Measurements from ENCODE around the gene CCDC187. TPM values are rescaled to one million over a fixed set of nuclear protein-coding genes. Genes with fewer than 3 reads are reported as not detected.

CCDC187 gene
- total RNA-seq, 1 donor from 2014 or later: under 0.01 TPM

- peak; percentile 71 for DNase-seq
These were observed 20.3 kb downstream of the CCDC187 start for GRCh38 chr9:136283291-136284235.

DNA sequence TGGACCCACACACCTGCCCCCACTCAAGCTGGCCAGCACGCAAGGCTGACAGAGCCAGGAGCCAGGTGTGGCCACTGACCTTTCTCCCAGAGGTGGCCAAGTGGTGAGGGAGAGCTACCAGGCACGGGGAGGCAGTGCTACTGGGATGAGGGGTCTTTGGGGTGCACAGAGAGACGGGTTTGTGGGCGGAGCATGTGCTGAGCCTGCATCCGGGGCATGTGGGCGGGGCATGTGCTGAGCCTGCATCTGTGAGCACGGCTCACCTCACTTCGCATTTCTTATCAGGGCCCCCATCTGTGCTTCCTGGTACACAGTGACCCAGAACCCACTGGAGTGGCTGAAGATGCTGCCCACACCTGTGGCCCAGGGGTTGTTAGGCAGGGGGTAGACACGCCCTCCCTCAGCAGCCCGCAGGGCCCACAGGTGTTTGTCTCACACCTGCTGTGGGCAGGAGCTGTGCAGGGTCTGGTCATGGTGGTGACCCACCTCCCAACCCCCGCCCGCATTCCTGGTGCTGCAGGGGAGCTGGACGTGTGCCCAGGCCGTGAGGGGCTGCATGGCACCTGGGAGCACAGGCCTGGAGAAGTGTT is 21.5 kb downstream of the CCDC187 start:
- no peak for DNase-seq

DNA sequence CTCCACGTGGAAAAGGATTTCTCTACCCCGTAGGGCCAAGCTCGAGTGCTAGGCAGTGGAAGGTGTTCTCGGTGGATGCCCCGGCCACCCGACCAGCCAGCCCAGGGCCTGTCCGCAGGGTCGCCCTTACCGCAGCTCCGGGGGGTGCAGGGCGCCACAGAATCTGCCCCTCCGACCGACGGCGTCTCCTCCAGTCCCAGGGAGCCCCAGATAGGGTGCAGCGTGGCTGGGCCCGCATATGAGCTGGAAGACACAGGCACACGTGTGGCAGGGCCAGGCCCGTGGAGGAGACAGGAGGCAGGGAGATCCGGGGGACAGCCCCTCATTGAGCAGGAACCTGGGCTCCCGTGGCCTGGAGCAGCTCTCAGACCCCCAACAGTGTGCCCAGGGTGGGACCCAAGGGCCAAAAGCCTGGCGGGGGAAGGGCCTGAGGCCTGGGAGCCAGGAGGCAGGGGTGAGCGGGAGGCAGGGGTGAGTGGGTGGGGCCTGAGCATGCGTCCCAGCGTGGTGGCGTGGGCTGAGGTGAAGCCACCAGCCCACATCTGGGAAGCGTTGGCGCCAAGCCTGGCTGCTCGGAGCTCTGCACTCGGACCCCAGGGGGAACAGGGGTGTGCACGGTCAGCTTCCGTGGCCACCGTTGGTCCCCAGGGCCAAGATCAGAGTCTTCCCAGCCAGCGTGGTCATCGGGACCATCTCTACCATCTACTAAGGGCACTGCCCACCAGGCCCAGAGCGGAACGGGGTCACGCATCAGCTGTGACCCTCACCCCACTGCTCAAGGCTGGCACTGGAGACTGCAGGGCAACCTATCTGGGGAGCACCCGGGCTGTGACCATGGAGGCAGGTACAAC is 22.2 kb downstream of the CCDC187 start:
- DNase-seq: no peak

DNA sequence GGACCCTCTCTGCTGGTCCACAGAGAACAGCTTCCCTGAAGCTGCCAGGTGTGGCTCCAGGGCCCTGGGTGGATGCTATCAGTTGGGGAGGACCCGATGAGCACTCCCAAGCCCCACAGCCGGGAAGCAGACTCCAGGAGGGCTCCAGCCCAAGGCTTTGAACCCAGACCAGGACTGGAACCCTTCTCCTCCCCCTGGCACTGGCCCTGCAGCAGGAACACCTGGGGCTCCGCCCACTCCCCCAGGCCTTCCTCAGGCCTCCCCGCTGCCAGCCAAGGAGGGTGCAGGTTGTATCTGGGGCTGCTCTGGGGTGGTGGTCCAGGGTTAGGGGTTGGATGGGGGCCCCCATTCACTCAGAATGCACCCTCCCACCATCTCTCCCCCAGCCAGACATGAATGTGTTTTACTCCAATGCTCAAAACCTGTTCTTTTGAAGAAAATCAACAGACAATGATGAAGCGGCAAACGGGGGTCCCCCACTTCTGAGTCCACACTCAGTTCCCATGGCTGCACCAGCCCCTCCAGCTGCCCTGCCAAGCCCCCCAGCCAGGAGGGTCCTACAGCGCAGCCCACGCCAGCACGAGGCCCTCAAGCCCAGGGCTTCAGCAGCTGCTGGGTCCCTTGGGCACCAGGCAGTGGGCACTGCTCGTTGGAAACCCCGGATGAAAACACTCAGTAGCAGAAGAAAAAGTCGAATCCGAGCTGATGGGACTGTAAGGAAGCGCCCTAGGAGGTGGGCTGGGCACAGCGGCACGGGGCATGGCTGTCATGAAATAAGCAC is 23.2 kb downstream of the CCDC187 start:
- DNase-seq: no peak

GRCh38 chr9:136279471-136279870 is 24.4 kb downstream of the CCDC187 start:
- no peak for DNase-seq

- DNase-seq: no peak
These were observed 25.0 kb downstream of the CCDC187 start for GRCh38 chr9:136278894-136279293.

- no peak for DNase-seq
These were observed 25.7 kb downstream of the CCDC187 start for GRCh38 chr9:136278221-136278620.

DNA sequence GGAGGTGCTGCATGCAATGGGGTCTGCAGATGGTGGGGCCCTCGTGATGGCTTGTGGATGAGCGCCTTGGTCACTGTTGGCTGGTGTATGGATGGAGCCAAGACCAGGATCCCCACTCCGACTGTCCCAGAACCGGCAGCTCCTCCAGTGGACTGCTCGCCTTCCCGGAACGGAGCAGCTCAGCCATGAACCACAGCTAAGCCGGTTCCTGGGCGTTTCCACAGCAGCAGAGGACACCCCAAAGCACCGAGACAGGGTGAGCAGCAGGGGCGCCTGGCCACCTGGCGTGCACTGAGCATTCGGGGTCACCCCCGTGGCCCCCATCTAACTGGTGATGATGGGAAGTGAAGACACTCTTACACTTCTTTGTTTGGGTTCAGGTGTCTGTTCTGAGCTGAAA is 26.1 kb downstream of the CCDC187 start:
- no peak for DNase-seq

GRCh38 chr9:136276716-136277115 is 27.2 kb downstream of the CCDC187 start:
- DNase-seq: no peak

GRCh38 chr9:136275655-136276429 is 28.1 kb downstream of the CCDC187 start:
- no peak for DNase-seq

- DNase-seq: no peak
These were observed 28.9 kb downstream of the CCDC187 start for GRCh38 chr9:136274786-136275654.

DNA sequence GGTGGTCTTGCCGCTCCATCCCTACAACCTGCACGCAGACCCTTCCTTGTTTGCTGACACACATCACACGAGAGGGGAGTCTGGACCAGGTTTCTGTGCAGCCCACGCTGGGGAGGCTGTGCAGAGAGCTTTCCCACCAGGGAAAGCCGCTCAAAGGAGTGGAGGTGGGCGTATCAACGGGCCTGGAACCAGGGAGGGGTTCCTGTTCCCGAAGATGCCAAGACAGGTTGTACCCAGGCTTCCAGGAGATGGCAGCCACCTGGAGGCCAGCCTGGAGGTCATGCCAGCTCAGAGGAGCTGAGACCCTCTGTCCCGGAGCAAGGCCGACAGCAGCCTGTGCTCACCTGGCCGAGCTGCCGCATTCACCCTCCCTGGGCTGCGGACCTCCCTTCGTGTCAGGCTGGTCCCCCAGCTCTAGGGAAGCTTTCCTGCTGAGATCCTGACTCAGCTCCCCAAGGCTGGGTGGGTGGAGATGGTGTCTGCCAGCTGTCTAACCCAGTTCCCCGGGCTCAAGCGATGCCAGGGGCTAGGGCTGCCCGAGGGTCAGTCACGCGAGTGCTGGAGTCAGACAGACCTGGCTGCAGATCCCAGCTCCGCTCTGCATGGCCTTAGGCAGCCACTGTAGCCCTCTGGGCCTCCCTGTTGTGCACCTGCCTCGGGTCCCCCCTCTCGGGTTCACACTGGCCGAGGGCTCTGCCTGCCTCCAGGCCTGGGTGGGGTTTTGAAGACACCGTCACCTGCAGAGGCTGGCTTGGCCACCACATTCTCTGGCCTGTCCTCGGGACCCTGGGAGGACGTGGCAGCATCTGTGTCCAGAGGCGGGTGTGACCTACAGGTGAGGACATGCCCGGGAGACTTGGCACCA is 29.7 kb downstream of the CCDC187 start:
- DNase-seq: no peak

DNA sequence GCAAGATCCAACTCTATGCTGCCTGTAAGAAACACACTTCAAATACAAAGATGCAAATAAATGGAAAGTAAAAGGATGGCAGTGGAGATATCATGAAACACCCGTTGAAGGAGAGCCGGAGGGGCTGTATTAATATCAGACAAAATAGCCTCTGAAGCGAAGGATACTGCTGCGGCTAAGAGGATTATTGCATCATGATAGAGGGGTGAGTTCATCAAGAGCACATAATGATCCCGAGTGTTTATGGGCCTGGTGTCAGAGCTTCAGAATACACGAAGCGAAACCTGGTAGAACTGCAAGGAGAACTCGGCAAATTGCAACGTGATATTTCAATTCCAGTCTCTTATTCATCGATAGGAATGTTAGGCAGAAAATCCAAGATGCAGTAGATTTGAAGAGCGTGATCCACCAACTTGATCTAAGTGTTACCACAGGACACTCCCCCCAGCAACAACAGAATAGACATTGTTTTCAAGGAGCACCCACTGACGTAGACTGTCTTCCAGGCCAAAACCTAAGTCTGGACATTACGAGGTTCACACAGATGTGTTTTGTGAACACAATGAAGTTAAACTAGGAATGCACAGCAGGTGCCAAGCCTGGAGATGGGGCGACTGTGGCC is 30.5 kb downstream of the CCDC187 start:
- no peak for DNase-seq

DNA sequence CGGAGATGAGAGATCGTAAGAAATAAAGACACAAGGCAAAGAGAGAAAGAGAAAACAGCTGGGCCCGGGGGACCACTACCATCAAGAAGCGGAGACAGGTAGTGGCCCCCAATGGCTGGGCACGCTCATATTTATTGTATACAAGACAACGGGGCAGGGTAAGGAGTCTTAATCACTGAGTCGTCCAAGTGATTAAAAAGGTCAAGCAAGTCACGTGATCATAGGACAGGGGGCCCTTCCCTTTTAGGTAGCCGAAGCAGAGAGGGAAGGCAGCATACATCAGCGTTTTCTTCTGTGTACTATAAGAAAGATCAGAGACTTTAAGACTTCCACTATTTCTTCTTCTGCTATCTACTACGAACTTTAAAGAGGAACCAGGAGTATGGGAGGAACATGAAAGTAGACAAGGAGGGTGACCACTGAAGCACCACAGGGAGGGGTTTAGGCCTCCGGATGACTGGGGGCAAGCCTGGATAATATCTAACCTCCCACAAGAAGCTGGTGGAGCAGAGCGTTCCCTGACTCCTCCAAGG is 33.7 kb downstream of the CCDC187 start:
- no peak for DNase-seq

DNA sequence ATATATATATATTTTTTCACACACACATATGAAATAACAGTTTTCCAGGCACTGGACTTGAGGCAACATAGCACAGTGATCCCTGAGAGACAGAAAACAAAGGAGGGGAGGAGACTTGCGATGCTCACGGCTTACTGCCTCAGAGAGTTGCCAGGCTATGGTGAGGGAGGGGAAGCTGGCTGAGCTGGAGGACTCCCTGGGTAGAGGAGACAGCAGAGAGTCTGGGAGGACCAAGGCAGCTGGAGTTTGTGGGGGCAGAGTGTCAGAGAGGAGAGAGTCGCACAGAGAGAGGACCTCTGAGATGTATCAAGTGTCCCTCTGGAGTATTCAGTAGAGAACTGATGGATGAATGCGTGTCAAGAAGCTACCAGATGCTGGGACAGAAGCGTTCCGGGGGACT is 35.2 kb downstream of the CCDC187 start:
- DNase-seq: no peak

DNA sequence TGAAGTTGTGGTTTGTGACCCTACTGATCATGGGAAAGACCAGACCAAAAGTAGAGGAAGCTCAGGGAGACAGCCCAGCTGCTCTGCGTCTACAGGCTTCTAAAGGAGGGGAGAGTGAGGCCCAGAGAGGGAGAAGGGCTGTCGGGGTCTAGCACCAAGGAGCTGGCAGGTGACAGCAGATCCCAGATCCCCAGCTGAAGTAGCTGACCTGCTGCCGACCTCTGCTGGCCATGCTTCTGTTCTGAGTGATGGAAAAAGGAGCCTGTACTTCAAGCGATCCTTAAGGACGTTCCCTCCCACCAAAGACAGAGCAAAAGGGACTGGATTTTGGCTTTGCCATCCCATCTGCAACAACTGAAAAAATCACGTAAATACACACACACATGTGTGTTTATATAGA is 35.6 kb downstream of the CCDC187 start:
- DNase-seq: no peak

DNA sequence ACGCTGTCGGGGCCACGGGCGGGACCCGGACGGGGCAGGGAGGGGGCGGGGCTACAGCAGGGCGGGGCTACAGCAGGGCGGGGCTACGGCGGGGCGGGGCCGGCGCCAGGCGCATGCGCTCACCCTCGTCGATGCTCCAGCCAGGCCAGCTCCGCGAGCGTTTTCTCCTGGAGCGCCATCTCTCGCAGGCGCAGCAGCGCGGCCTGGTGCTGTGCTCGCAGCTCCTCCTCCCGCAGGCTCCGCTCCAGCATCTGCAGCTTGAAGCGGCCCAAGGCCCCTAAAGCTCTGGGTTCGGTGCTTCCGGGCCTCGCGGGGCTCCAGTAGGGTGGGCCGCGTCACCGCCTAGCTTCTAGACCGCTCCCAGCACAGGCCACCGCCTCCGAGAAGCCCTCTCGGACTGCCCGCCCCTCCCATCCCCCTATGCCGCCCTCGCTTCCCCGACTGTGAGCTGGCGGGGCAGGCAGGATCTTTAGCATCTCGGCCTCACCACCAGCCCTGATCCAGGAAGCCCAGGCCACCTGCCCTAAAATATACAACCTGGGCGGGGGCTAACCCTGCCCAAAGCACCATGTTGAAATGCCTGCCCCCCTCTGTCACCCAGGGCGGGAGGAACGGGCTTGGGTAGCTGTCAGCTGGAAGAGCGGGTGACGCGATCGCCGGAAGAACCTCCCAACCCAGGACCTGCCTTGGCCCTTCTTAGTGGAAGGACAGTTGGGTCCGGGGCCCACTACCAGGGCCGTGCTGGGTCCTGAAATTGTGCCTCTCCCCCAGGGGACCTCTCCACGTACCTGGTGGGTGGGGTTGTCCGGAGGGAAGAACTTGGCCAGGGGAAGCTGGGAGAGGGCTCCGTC is 36.4 kb downstream of the CCDC187 start:
- DNase-seq: peak; percentile 68

All from occipital lobe (tissue), 2 donors.